ENCODE results near the gene NOL6.

- TF ChIP-seq CTCF (conservative IDR thresholded peaks at IDR 0.05) (no peak), ZFX (IDR thresholded peaks at IDR 0.05) (no peak)
These were observed 35.8 kb downstream of the NOL6 start for GRCh38 chr9:33437898-33438297.
